ENCODE data around the gene LRRC9.

The LRRC9 gene

DNA sequence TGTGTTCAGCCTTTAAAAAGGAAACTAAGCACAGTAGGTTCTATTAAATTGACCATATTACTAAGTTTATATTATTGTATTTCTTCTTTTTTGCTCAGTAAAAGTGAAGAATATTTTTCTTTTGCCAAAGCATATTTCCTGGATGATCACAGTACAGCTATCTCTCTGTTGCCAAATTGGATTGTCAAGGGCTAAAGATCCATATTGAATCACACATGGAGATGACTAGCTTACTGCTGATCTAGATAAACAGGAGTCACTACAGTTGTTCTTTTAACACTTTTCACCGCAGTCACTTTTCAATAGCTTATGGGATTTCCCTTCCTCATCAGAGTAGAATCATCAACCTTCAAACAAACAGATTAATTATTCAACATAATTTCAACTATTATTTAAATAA, 78.6 kb downstream of the LRRC9 start:
- TF ChIP-seq GATA3 (IDR thresholded peaks at IDR 0.05; ENCODE audit: low read depth, low read length) (no peak), GATA2 (IDR thresholded peaks at IDR 0.05; ENCODE audit: low read depth, low read length) (no peak)

DNA sequence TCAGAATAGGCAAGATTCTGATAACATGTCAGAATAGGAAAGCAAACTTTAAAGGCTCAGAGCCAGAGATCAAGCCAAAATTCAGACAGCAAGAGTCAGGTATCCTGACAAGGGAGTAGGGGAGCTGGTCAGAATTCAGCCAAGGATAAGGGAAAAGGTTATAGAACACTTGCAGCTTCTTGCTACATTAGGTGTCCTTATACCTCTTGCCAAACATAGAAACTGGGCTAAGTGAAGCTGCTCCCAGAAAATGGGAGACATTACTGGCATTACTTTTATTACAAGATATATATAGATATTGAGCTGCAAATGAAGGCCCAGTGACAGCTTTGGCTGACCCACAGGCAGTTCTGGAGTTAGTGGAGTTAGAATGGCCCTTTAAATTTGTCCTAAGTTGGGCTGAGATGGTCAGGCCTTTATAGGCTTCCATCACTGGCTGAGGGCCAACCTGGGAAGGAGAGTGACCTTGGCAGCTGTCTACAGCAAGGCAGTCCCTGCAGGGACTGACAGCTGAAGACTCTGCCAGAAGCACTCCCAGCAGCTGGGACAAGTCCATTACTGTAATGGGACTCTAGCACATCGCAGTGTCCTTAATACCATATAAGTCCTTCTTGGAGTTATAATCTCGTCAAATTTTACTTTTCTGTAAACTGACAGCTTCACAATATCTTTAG, 83.0 kb downstream of the LRRC9 start:
- no peak for TF ChIP-seq GATA2 (IDR thresholded peaks at IDR 0.05; ENCODE audit: low read depth, low read length)
- no peak for TF ChIP-seq GATA3 (IDR thresholded peaks at IDR 0.05; ENCODE audit: low read depth, low read length)

DNA sequence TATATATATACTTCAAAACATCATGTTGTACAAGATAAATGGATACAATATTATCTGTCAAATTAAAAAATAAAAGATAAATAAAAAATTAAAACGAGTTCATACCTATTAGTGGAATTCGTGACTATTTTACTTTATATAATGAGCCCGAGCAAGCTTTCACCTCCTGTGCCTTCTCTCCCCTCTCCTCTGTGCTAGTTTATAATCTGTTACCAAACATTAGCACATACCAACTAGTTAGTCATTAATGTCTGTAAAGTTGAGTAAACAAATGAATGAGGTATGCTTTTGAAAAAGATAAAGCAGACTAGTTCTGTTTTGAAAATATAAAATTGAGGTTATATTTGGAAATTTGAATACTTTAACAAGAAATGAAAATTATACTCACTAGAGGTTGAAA, 84.0 kb downstream of the LRRC9 start:
- no peak for TF ChIP-seq GATA3 (IDR thresholded peaks at IDR 0.05; ENCODE audit: low read depth, low read length)
- no peak for TF ChIP-seq GATA2 (IDR thresholded peaks at IDR 0.05; ENCODE audit: low read depth, low read length)

DNA sequence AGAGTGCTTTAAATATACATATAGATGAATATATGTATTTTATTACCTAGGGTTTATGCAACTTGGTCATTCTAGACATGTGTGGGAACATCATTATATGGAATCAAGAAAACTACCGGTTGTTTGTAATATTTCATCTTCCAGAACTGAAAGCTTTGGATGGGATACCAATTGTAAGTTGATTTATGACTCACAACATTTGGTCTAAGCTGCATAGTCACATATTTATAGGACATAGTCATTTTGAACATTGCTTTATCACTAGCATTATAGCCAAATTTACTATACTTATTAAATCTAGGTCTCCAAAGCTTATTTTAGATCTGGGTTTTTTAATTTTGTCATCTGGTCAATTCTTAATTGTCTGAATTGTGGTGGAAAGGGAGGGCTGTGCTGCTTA, 88.1 kb downstream of the LRRC9 start:
- TF ChIP-seq GATA2 (IDR thresholded peaks at IDR 0.05; ENCODE audit: low read depth, low read length), result no peak
- TF ChIP-seq GATA3 (IDR thresholded peaks at IDR 0.05; ENCODE audit: low read depth, low read length), result no peak

DNA sequence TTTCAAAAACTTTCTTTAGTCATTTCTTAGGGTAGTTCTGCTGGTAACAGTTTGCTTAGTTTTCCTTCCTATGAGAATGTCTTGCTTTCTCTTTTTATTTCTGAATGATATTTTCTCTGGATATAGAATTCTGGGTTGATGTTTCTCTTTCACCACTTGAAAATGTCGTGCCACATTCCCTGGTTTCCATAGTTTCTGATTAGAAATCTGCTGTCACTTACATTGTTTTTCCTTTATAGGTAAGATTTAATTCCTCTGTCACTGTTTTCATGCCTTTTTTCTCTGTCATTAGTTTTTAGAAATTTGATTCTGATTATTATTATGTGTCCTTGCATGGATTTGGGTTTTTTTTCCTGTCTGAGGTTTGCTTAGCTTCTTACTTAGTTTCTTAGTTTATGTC, 94.5 kb downstream of the LRRC9 start:
- TF ChIP-seq GATA3 (IDR thresholded peaks at IDR 0.05; ENCODE audit: low read depth, low read length), result no peak
- TF ChIP-seq GATA2 (IDR thresholded peaks at IDR 0.05; ENCODE audit: low read depth, low read length), result no peak

DNA sequence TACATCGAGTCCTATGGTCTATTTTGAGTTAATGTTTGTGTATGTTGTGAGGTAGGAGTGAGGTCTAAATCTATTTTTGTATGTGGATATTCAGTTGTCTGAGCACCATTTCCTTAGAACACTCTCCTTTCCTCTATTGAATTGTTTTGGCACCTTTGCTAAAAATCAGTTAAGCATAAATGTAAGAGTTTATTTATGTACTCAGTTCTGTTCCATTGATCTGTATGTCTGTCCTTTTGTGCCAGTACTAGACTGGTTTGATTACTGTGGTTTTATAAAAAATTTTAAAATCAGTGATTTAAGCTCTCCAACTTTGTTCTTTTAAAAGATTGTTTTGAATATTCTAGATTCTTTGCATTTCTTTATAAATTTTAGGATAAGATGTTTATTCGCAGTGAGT, 101.7 kb downstream of the LRRC9 start:
- TF ChIP-seq GATA3 (IDR thresholded peaks at IDR 0.05; ENCODE audit: low read depth, low read length) (no peak), GATA2 (IDR thresholded peaks at IDR 0.05; ENCODE audit: low read depth, low read length) (no peak)

DNA sequence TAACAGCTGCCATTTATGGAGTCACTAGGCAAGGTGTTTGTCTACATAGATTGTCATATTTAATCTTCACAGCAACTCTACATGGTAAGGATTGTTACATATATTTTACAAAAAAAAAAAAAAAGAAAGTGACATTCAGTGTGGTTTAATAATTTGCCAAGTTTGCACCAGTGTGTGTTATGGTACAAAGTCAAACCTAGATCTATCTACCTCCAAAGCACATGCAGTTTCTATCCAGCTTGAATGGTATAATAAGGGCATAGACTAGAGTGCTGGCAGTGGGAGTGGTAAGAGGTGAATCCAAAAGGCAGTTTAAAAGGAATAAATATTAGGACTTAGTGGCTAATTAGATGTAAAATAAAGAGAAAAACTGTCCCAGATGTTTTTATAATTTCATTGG, 105.6 kb downstream of the LRRC9 start:
- TF ChIP-seq GATA3 (IDR thresholded peaks at IDR 0.05; ENCODE audit: low read depth, low read length), result no peak
- no peak for TF ChIP-seq GATA2 (IDR thresholded peaks at IDR 0.05; ENCODE audit: low read depth, low read length)

DNA sequence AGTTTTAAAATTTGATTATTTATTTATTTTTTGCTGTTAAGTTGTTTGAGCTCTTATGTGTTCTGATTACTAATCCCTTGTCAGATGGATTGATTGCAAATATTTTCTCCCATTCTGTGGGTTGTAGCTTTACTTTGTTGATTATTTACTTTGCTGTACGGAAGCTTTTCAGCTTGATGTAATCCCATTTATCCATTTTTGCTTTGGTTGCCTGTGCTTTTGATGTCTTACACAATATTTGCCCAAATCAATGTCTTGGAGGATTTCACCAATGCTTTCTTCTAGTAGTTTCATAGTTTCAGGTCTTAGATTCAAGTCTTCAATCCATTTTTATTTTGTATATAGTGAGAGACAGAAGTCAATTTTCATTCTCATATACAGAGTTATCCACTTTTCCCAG, 115.2 kb downstream of the LRRC9 start:
- TF ChIP-seq GATA3 (IDR thresholded peaks at IDR 0.05; ENCODE audit: low read depth, low read length), result no peak
- TF ChIP-seq GATA2 (IDR thresholded peaks at IDR 0.05; ENCODE audit: low read depth, low read length), result no peak

DNA sequence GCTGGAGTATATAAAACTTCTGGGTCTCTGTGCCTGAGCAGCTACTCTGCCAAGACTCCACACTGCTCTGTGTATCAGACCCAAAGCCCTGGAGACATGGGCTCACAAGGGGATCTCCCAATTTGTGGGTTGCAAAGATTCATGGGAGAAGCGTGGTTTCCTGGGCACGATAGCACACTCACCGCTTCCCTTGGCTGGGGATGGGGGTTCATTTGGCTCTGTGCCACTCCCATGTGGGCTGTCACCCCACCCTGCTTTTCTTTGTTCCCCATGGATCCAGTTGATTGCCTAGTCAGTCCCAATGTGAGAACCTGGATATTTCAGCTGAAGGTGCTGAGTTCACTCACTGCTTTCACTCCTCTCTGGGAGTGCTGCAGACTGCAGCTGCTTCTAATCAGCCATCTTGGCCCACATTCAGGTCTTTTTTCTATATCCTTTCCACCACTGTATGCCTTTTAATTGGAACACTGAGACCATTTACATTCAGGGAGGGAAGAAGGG, 131.8 kb downstream of the LRRC9 start:
- TF ChIP-seq GATA2 (IDR thresholded peaks at IDR 0.05; ENCODE audit: low read depth, low read length), result no peak
- no peak for TF ChIP-seq GATA3 (IDR thresholded peaks at IDR 0.05; ENCODE audit: low read depth, low read length)

DNA sequence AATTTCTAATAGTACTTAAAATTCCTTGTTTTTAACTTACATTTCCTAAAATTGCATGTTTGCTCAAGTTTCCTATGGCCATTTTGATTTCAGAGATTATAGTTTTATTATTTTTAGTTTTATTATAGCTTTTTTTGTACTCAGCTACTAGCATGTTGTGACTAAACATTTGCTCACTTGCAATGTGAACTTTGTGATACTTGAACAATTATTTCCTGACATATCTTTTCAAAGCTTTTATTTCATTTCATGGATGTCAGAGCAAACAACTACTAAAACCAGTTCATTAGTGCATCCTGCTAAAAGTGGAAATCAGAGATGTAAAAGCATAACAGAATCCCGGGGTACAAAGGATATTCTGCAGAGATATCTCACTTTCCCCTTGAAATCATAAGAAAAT, 138.1 kb downstream of the LRRC9 start:
- TF ChIP-seq GATA2 (IDR thresholded peaks at IDR 0.05; ENCODE audit: low read depth, low read length) (no peak), GATA3 (IDR thresholded peaks at IDR 0.05; ENCODE audit: low read depth, low read length) (no peak)

DNA sequence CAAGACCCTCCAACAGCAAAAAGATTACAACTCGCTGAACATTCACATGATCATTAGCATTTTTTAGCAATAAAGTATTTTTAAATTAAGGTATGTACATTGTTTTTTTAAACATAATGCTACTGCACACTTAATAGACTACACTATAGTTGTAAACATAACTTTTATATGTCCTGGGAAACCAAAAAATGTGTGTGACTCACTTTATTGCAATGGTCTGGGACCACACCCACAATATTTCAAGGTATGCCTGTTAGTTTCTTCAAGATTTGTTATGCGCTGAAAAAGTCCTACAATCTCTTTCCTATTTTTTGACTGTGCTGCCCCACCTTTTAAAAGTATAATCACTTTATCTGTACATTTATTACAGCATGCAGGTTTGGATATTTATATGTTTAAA, 141.4 kb downstream of the LRRC9 start:
- TF ChIP-seq GATA2 (IDR thresholded peaks at IDR 0.05; ENCODE audit: low read depth, low read length), result no peak
- no peak for TF ChIP-seq GATA3 (IDR thresholded peaks at IDR 0.05; ENCODE audit: low read depth, low read length)

DNA sequence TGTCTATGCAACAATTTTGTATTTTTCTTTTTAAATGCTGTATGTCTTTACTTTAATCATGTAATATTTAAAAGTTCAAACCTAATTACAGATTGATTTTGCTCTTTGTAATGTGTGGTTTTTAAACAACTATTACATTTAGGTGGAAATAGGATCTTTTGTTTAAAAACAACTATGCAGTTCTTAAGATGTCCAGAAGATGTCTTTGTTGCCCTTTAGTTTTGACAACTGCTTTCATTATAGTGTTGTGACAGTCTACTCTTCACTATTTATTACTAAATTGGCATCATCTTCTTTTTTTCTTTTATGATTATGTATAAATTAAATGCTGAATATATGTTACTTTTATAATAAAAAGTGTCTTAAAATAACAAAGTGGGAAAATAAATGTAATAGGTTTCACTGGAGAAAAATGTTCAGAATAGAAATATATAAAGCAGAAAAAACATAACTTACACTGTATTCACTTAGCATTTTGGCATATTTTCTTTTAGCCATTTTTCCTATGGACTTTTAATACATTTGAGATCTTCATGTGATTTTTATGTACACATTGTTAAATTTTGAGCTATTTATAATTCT, 144.6 kb downstream of the LRRC9 start:
- no peak for TF ChIP-seq GATA2 (IDR thresholded peaks at IDR 0.05; ENCODE audit: low read depth, low read length)
- TF ChIP-seq GATA3 (IDR thresholded peaks at IDR 0.05; ENCODE audit: low read depth, low read length), result no peak

DNA sequence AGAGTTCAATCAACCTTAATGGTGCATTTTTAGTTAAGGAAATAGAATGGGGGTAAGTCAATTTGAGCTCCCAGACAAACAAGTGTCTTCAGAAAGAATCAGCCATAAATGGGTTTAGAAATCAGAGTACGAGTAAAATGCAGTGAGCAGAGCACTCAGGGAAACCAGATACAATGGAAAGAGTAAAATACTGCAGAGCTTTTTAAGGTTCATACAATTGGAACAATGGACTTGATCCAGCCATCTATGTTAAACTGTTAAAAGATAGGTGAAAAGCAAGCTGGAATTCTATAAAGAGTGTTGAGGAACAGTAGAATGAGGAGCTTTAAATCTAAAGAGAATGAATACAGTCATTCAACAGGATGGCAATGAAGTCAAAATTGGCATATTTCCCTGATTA, 147.9 kb downstream of the LRRC9 start:
- TF ChIP-seq GATA2 (IDR thresholded peaks at IDR 0.05; ENCODE audit: low read depth, low read length), result no peak
- no peak for TF ChIP-seq GATA3 (IDR thresholded peaks at IDR 0.05; ENCODE audit: low read depth, low read length)

DNA sequence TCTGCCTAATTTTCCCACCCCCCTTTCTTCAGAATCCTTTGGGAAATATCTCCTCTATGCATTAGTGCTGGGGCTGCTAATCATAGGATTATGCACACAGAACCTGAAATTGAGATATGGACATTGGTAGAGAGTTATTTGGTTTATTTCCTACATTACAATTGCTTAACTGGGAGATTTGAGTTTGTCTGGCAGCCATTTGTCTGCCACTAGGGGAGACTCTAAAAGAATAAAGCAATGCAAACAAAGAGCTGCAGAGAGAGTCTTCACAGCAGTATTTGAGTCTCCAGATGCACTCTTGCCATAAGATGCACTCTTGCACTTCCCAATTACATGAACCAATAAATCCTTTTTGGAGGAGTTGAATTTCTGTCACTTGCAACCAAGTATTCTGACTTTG, 159.8 kb downstream of the LRRC9 start:
- TF ChIP-seq GATA2 (IDR thresholded peaks at IDR 0.05; ENCODE audit: low read depth, low read length) (no peak), GATA3 (IDR thresholded peaks at IDR 0.05; ENCODE audit: low read depth, low read length) (no peak)

DNA sequence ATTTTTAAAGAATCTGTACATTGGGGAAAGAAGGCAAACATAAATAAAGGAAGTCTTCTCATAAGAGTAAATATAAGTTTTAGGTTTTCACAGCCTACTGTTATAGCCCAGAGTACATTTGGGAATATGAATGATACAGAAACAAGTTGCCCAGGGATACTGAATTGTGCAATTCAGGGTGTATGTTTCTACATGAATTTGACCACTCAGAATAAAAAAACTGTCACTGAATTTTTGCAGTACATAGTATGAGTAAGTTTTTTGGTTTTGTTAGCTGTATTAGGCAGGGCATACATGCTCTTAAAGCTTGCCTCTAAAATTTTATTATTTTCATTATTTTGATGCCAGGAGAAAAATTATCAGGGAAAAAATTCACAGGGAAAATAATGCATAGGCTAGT, 165.1 kb downstream of the LRRC9 start:
- TF ChIP-seq GATA2 (IDR thresholded peaks at IDR 0.05; ENCODE audit: low read depth, low read length), result no peak
- no peak for TF ChIP-seq GATA3 (IDR thresholded peaks at IDR 0.05; ENCODE audit: low read depth, low read length)

Data from SH-SY5Y (cell line).